Measurements from ENCODE around the gene PIK3R3.

Gene PIK3R3

GRCh38 chr1:46026531-46026930 lies 105.9 kb downstream of the PIK3R3 start:
- DNase-seq (ENCODE audit: low read depth in 3 of 3): no peak

- no peak for DNase-seq (ENCODE audit: low read depth in 3 of 3)
These were observed 111.1 kb downstream of the PIK3R3 start for GRCh38 chr1:46021046-46021996.

- DNase-seq (ENCODE audit: low read depth in 3 of 3): no peak
These were observed 112.4 kb downstream of the PIK3R3 start for GRCh38 chr1:46020010-46020409.

- DNase-seq (ENCODE audit: low read depth in 3 of 3): no peak
These were observed 113.1 kb downstream of the PIK3R3 start for GRCh38 chr1:46019348-46019747.

- no peak for DNase-seq (ENCODE audit: low read depth in 3 of 3)
These were observed 114.4 kb downstream of the PIK3R3 start for GRCh38 chr1:46017876-46018503.

GRCh38 chr1:46013581-46013980 lies 118.8 kb downstream of the PIK3R3 start:
- DNase-seq (ENCODE audit: low read depth in 3 of 3): no peak

GRCh38 chr1:46012236-46012635 lies 120.2 kb downstream of the PIK3R3 start:
- DNase-seq (ENCODE audit: low read depth in 3 of 3): no peak

- DNase-seq (ENCODE audit: low read depth in 3 of 3): no peak
These were observed 121.2 kb downstream of the PIK3R3 start for GRCh38 chr1:46011121-46011695.

GRCh38 chr1:46010611-46011010 lies 121.8 kb downstream of the PIK3R3 start:
- DNase-seq (ENCODE audit: low read depth in 3 of 3): no peak

- DNase-seq (ENCODE audit: low read depth in 3 of 3): no peak
These were observed 123.8 kb downstream of the PIK3R3 start for GRCh38 chr1:46008585-46008984.

- no peak for DNase-seq (ENCODE audit: low read depth in 3 of 3)
These were observed 126.8 kb downstream of the PIK3R3 start for GRCh38 chr1:46005594-46005993.

GRCh38 chr1:46004492-46004891 lies 127.9 kb downstream of the PIK3R3 start:
- DNase-seq (ENCODE audit: low read depth in 3 of 3): no peak

GRCh38 chr1:46003315-46003714 lies 129.1 kb downstream of the PIK3R3 start:
- no peak for DNase-seq (ENCODE audit: low read depth in 3 of 3)

GRCh38 chr1:46002551-46003150 lies 129.8 kb downstream of the PIK3R3 start:
- DNase-seq (ENCODE audit: low read depth in 3 of 3): no peak

GRCh38 chr1:46001081-46001785 lies 131.2 kb downstream of the PIK3R3 start:
- DNase-seq (ENCODE audit: low read depth in 3 of 3): no peak

- no peak for DNase-seq (ENCODE audit: low read depth in 3 of 3)
These were observed 132.9 kb downstream of the PIK3R3 start for GRCh38 chr1:45999507-45999906.

- no peak for DNase-seq (ENCODE audit: low read depth in 3 of 3)
These were observed 134.3 kb downstream of the PIK3R3 start for GRCh38 chr1:45998020-45998617.

- DNase-seq (ENCODE audit: low read depth in 3 of 3): no peak
These were observed 137.1 kb downstream of the PIK3R3 start for GRCh38 chr1:45995298-45995697.

- no peak for DNase-seq (ENCODE audit: low read depth in 3 of 3)
These were observed 138.0 kb downstream of the PIK3R3 start for GRCh38 chr1:45994423-45994822.

All from stimulated activated CD4-positive, alpha-beta T cell treated with anti-CD3 and anti-CD28 coated beads, TNF-alpha, amount 100 ng/mL, for 4 hours (primary cell).